22Rv1 (cell line): ENCODE measurements around the gene ZNF48.

Experiments
- H3K27ac ChIP-seq: fragments of 450-650 bp; 2 replicates; pipeline ENCODE4 v1.5.1; 2017
- CTCF ChIP-seq: fragments of 450-650 bp; IDR thresholded peaks from 2 replicates; pipeline ENCODE4 v1.5.1; 2017; ENCODE audit warnings: mild to moderate bottlenecking
- ZFX ChIP-seq: fragments of 450-650 bp; IDR thresholded peaks from 2 replicates; pipeline ENCODE4 v1.6.1; 2017; ENCODE audit warnings: antibody characterized with exemption, borderline replicate concordance

Gene ZNF48

GRCh38 chr16:30449116-30449435 lies 53.9 kb downstream of the ZNF48 start:
- TF ChIP-seq CTCF, result no peak
- TF ChIP-seq ZFX, result no peak
- H3K27ac ChIP-seq, result no peak overlapping the region
